Aorta (tissue), 5 donors: ENCODE data around the gene ONECUT3. TPM values are rescaled to one million over a fixed set of nuclear protein-coding genes. Genes with fewer than 3 reads are reported as not detected.
"Not testable (repeated sequence)": the region's sequence is repeated elsewhere in the genome, so short reads cannot be mapped to it uniquely, and the experiment has no call there.

Experiments used
- ATAC-seq: fragments of 200-7000 bp; cut with Tn5 transposase; one replicate; pipeline ENCODE4 v1.9.1; 2022; ENCODE audit warnings: moderate library complexity; ENCODE audit not compliant: low FRiP score
- DNase-seq, 2 donors: peaks; one replicate each; pipeline ENCODE4 v3.0.0-alpha.2; 2020
- H3K27ac ChIP-seq, 2 donors: one replicate each; pipeline ENCODE4 v1.5.1; 2013; ENCODE audit warnings: low read length in 2 of 2, mild to moderate bottlenecking in 2 of 2, moderate library complexity in 2 of 2, control low read depth in 1 of 2, inconsistent platforms in 1 of 2, low read depth in 1 of 2
- H3K27me3 ChIP-seq, 2 donors: one replicate each; pipeline ENCODE4 v1.6.1; 2013; ENCODE audit warnings: control low read depth in 1 of 2, low read length in 1 of 2, mild to moderate bottlenecking in 1 of 2, moderate library complexity in 1 of 2; ENCODE audit not compliant: insufficient read depth in 2 of 2, control insufficient read depth in 1 of 2
- H3K36me3 ChIP-seq, 2 donors: one replicate each; pipeline ENCODE4 v1.6.1; 2013; ENCODE audit warnings: control low read depth in 1 of 2, low read length in 1 of 2, mild to moderate bottlenecking in 1 of 2; ENCODE audit not compliant: insufficient read depth in 2 of 2, control insufficient read depth in 1 of 2
- H3K4me1 ChIP-seq, 2 donors: one replicate each; pipeline ENCODE4 v1.6.1; 2013; ENCODE audit warnings: low read length in 2 of 2, control low read depth in 1 of 2, mild to moderate bottlenecking in 1 of 2, moderate library complexity in 1 of 2; ENCODE audit not compliant: insufficient read depth in 2 of 2, control insufficient read depth in 1 of 2
- H3K4me3 ChIP-seq, 2 donors: one replicate each; pipeline ENCODE4 v1.5.1; 2013; ENCODE audit warnings: low read length in 2 of 2, control low read depth in 1 of 2, mild to moderate bottlenecking in 1 of 2
- H3K9me3 ChIP-seq: one replicate; pipeline ENCODE4 v1.6.1; 2013; ENCODE audit warnings: mild to moderate bottlenecking, low read length; ENCODE audit not compliant: control insufficient read depth
- WGBS, 2 donors: extraction: QIAGEN DNeasy Blood & Tissue Kit; methylation state at CpG; one replicate each; pipeline ENCODE4 v1.1.7; 2013; 5-methylcytosine and 5-hydroxymethylcytosine counted together
- intact Hi-C, 2 donors: fragments of 100-400 bp; cut with DNase I; formaldehyde crosslinking; loops; one replicate each; pipeline versions ENCODE4 v1.14.2 to v1.15.0; 2022
- polyA plus RNA-seq, 2 donors: library from polyadenylated mRNA; stranded (reverse); fragments of 200-250 nt; gene quantifications; one replicate each; pipeline ENCODE4 v1.2.3, GENCODE V29; 2013
- total RNA-seq, 2 donors: library from RNA; stranded (reverse); fragmentation: NEBNext Ultra II Directional; extraction: Animal tissue kit (Norgen Biotek cat#: 25700); gene quantifications; one replicate each; pipeline ENCODE4 v1.2.1, GENCODE V29; 2021
- donor health status: healthy with polysubstance abuse.
- donor health status: Bipolar disorder and iron deficiency.
- donor health status: DM: no; HTN: no; CAD: no.
- donor health status: DM: no; HTN: no; CAD: no.
- donor health status: DM: yes; HTN: yes; CAD: no.

Gene ONECUT3
- total and polyA plus RNA-seq, 4 donors, result 0.03 TPM; not detected in 3

DNA sequence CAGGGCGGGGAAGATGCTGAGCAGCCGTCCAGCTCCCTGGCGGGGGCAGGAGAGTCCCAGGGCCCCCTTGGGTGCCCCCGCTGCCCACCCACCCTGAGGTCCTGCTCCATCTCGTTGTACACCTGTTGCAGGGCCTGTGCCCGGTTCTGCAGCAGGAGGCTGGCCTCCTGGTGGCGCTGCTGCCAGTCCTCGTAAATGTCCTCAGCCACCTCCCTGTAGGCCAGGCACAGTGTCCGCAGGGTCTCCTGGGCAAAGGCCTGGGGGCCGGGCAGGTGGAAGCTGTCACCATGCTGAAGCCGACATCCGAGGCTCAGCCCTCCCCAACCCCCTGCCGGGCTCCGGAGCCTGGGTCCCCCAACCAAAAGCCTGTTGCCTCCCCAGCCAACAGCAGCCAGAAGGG lies 38.6 kb downstream of the ONECUT3 start:
- no peak overlapping the region for H3K4me3 ChIP-seq
- no peak for ATAC-seq
- H3K27me3 ChIP-seq, result no peaks in the 10 kb centered on the region
- H3K9me3 ChIP-seq, result no peaks in the 10 kb centered on the region
- H3K27ac ChIP-seq, result no peak overlapping the region
- no peak for DNase-seq
- intact Hi-C loops, result no loop called here
- no peaks in the 10 kb centered on the region for H3K4me1 ChIP-seq
- H3K36me3 ChIP-seq, result no peaks in the 10 kb centered on the region
- WGBS, 2 donors, result 77 to 78% methylated on average over 14 of the region's 14 CpGs

DNA sequence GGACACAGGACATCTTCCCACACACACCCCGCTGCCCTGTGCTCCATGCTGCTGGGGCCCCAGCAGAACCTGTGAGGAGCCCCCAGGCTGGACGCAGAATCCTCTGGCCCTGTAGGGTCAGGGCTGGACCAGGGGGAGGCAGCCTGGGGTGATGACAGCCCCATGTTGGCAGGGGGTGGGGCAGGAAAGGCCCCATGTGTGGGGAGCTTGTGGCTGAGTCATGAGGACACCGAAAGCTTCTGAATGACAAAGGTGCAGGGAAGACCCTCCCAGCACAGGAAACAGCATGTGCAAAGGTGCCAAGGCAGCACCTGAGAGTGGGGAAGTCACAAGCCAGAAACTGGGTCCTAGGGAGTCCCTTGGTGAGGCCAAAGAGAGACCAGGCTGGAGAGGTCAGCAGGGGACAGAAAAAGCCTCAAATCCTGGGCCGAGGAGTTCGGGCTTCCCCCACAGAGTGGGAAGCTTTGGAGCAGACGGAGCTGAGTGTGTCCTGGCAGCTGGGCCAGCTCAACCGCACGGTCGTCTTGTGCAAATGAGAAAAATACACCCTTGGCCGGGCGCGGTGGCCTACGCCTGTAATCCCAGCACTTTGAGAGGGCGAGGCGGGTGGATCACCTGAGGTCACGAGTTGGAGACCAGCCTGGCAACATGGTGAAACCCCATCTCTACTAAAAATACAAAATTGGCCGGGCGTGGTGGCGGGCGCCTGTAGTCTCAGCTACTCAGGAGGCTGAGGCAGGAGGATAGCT lies 41.3 kb downstream of the ONECUT3 start:
- intact Hi-C loops, result no loop called here
- no peaks in the 10 kb centered on the region for H3K4me1 ChIP-seq
- WGBS, 2 donors, result 83 to 84% methylated on average over 20 of the region's 20 CpGs
- no peaks in the 10 kb centered on the region for H3K36me3 ChIP-seq
- DNase-seq (no peak), ATAC-seq (no peak)
- H3K27me3 ChIP-seq, result no peaks in the 10 kb centered on the region
- H3K4me3 ChIP-seq, result no peak overlapping the region
- H3K27ac ChIP-seq, result no peak overlapping the region
- no peaks in the 10 kb centered on the region for H3K9me3 ChIP-seq

DNA sequence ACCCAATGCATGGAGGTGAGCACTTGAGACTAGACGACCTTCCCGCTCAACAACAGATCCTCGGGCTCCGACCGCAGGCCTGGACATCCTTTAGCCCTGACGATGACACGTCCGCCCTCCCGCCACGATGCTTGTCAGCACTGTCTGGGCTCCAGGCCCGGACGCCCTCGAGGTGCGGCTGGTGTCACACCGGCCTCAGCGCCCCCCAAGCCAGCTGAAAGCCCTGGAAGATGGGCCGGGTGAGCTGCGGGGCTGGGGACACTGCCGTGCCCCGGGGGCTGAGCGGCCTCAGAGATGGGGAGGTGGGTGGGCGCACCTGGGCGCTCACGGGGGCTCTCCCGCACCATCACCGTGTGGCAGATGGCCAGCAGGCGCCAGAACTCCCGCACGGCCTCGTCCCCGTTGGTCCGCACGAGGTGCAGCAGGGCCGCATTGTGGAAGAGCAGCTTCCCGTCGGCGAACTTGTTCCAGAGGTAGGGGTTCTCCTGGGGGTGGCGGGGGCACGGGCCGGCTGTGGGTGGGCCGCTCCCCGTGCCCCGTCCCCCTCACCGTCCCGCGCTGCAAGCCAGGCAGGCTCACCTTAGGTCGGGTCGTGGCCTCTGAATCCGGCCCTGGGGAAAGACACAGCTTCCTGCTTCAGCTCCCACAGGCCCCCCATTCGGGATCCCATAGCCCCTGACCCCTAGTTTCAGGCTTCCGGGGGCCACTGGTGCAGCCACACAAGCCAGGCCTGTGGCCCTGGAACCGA lies 43.3 kb downstream of the ONECUT3 start:
- Histone ChIP-seq H3K36me3 (no peaks in the 10 kb centered on the region), H3K9me3 (no peaks in the 10 kb centered on the region), H3K4me1 (no peaks in the 10 kb centered on the region), H3K4me3 (no peak overlapping the region), H3K27ac (no peak overlapping the region), H3K27me3 (no peaks in the 10 kb centered on the region)
- WGBS, 2 donors, result 55 to 58% methylated on average over 51 to 52 of the region's 52 CpGs
- DNase-seq (no peak), ATAC-seq (no peak)
- intact Hi-C loops, result no loop called here

DNA sequence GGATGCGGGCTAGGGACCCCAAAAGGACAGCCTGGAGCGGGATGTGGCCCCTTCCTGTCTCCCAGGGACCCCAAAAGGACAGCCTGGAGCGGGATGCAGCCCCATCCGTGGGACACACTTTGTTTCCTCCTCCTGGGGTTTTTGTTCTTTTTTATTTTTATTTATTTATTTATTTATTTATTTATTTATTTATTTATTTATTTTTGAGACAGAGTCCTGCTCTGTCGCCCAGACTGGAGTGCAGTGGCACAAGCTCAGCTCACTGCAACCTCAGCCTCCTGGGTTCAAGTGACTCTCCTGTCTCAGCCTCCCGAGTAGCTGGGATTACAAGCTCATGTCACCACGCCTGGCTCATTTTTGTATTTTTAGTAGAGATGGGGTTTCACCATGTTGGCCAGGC lies 44.0 kb downstream of the ONECUT3 start:
- DNase-seq, H3K36me3 ChIP-seq, H3K4me1 ChIP-seq, ATAC-seq, H3K27ac ChIP-seq, intact Hi-C loops, H3K9me3 ChIP-seq, H3K27me3 ChIP-seq, H3K4me3 ChIP-seq: not testable (repeated sequence)
- 92 to 93% methylated on average over 7 of the region's 7 CpGs for WGBS, 2 donors

DNA sequence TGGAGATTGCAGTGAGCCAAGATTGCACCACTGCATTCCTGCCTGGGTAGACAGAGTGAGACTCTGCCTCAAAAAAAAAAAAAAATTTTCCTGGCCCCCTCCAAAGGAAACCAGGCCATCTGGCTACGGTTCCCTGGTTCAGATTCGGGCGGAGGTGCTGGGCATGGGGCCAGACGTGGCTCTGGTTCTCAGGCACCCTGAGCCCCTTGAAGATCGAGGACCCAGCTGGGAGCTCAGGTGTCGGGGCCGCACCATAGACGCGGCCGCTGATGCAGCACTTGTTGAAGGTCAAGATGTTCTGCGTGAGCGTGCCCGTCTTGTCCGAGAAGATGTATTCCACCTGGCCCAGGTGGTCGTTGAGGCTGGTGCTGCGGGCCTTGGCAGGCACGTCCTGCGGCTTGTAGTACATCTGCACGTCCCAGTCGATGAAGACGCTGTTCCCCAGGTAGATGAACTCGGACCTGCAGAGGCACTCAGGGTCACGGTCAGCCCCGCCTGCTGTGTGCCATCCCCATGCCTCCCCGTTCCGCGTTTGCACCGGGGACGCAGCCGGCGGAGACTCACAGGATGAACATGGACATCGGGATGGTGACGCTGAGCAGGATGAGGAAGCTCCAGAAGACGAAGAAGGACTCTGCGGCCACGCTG lies 46.5 kb downstream of the ONECUT3 start:
- H3K4me3 ChIP-seq, result no peak overlapping the region
- DNase-seq (no peak), ATAC-seq (no peak)
- no peaks in the 10 kb centered on the region for H3K27me3 ChIP-seq
- WGBS, 2 donors, result 82 to 86% methylated on average over 36 of the region's 36 CpGs
- intact Hi-C loops, result no loop called here
- no peaks in the 10 kb centered on the region for H3K4me1 ChIP-seq
- no peak overlapping the region for H3K27ac ChIP-seq
- H3K9me3 ChIP-seq, result no peaks in the 10 kb centered on the region
- no peaks in the 10 kb centered on the region for H3K36me3 ChIP-seq

DNA sequence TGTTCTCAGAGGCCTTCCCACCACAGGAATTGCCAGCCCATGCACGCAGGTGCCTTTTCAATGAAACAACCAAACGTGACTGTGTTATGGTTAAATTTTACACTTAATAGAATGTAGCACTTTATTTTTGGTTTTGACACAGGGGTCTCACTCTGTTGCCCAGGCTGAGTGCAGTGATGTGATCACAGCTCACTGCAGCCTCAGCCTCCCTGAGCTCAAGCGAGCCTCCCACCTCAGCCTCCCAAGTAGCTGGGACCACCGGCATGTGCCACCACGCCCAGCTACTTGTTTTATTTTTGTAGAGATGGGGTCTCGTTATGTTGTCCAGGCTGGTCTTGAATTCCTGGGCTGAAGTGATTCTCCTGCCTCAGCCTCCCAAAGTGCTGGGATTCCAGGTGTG lies 51.6 kb downstream of the ONECUT3 start:
- 87 to 93% methylated on average over 6 of the region's 6 CpGs for WGBS, 2 donors
- ATAC-seq, result no peak
- no peak for DNase-seq
- intact Hi-C loops, result no loop called here
- Histone ChIP-seq H3K27ac (no peak overlapping the region), H3K4me3 (no peak overlapping the region), H3K36me3 (no peaks in the 10 kb centered on the region), H3K9me3 (no peaks in the 10 kb centered on the region), H3K4me1 (no peaks in the 10 kb centered on the region), H3K27me3 (no peaks in the 10 kb centered on the region)

DNA sequence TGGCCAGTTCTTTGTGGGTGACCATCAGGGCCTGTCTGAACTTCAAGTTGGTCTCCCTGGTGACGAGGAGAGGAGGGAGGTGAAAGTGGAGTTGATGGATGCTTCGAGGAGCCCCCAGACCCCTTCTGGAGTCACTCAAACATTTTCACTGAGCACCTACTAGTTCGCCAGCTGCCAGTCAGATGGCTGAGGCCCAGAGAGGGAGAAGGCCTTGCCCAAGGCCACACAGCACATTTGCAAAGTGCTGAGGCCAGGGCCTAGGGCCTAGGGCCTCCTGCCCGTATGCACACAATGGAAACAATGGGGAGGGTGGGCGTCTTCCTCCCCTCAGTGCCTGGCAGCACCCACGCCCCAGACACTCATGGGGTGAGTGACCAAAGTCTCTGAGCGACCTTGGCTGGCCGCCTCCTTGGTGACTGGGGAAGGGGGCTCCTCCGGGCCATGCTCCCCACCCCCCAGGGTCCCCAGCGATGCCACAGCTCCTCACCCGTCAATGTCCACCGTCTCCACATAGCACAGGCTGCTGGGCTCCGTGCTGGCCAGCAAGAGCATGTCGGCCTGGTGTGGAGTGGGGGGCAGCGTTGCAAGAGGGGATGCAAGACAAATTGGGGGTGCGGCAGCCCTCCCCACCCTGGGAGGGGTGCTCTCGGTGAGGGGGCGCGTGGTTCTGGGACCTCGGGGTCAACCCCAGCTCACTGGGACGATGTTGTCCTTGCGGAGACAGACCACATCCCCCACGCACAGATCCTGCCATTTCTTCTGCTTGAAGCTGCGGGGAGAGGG lies 52.3 kb downstream of the ONECUT3 start:
- H3K4me3 ChIP-seq, result no peak overlapping the region
- no peaks in the 10 kb centered on the region for H3K36me3 ChIP-seq
- ATAC-seq (no peak), DNase-seq (no peak)
- 91 to 93% methylated on average over 24 of the region's 24 CpGs for WGBS, 2 donors
- H3K4me1 ChIP-seq, result no peaks in the 10 kb centered on the region
- intact Hi-C loops, result no loop called here
- no peaks in the 10 kb centered on the region for H3K9me3 ChIP-seq
- H3K27ac ChIP-seq, result no peak overlapping the region
- no peaks in the 10 kb centered on the region for H3K27me3 ChIP-seq

DNA sequence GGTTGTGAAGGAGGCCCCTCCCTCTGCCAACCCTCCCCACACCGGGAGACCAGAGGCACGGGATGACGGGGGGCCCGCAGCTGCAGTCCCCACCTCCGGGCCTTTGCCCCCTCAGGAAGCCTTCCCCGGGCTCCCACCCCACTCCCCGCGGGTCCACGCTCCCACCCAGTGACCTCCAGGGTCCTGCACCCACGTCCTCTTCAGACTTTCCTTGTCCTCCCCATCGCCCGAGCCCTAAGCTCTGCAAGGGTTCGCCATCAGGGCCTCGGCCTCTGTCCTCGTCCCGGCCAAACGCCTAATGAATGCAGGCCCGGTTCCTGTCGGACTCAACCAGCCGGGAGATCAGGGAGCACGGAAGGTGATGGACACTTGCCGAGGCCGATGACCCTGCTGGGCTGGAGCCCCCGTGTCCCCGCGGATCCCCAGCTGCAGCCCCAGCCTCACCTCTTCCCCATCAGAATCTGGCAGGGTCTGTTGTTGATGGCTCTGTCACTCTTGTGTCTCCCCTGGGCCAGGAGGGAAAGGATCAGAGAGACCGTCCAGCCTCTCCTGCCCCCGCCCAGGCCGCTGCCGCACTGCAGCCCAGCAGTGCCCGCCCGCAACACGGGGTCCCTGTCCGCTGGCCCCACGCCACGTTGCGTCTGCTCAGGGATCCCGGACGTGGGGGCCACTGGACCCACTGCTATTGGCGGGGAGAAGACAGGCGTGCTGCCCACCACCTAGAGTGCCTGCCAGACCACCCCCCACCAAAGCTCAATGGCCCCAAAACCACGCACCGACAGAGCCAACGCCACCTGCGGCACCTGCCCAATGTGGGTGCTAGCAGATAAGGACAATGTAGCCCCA lies 53.1 kb downstream of the ONECUT3 start:
- no peak overlapping the region for H3K4me3 ChIP-seq
- no peaks in the 10 kb centered on the region for H3K27me3 ChIP-seq
- no peaks in the 10 kb centered on the region for H3K36me3 ChIP-seq
- no peak for ATAC-seq
- intact Hi-C loops, result no loop called here
- no peaks in the 10 kb centered on the region for H3K9me3 ChIP-seq
- no peak overlapping the region for H3K27ac ChIP-seq
- no peaks in the 10 kb centered on the region for H3K4me1 ChIP-seq
- 86 to 87% methylated on average over 41 to 45 of the region's 45 CpGs for WGBS, 2 donors
- DNase-seq, result no peak
